GM19328 (cell line): ENCODE data around the gene FBXO9.

Experiments used
- ATAC-seq: cut with Tn5 transposase; IDR thresholded peaks from one replicate; pipeline ENCODE4 v1.9.1; 2021; ENCODE audit warnings: mild to moderate bottlenecking, moderate library complexity; ENCODE audit not compliant: unreplicated experiment

FBXO9 gene

DNA sequence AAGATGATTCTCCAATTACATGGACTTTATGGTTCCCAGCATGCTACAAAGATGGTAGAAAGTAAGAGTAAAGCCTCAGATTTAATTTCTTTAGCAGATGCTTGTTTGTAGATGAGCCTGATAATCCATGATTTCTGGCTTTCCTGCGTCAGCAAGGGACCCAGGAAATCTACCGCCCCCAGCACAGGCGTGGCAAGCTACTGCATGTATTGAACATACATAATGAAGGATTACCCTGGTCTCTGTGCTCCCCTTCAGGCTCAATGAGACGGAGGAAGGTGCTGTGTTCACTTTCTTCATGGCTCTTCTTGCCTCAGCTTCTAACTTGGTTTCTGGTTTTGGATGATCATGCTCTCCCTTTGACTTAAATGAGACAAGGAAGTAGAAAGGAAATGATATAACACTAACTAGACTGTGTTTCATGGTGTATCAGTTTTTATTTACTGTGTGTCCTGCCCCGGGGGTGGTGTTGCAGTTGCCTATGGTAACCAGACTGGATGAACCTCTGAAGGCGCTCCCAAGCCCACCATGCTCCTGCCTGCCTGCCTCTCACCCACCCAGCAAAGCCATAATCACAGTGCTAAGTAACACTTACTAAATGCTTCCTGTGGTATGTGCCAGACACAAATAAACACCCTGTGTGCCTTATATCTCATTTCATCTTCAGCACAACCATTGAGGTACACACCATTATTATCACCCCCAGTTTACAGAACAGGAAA lies 65.5 kb downstream of the FBXO9 start:
- no peak for ATAC-seq

- no peak for ATAC-seq
These were observed 68.8 kb downstream of the FBXO9 start for GRCh38 chr6:53133961-53134360.

DNA sequence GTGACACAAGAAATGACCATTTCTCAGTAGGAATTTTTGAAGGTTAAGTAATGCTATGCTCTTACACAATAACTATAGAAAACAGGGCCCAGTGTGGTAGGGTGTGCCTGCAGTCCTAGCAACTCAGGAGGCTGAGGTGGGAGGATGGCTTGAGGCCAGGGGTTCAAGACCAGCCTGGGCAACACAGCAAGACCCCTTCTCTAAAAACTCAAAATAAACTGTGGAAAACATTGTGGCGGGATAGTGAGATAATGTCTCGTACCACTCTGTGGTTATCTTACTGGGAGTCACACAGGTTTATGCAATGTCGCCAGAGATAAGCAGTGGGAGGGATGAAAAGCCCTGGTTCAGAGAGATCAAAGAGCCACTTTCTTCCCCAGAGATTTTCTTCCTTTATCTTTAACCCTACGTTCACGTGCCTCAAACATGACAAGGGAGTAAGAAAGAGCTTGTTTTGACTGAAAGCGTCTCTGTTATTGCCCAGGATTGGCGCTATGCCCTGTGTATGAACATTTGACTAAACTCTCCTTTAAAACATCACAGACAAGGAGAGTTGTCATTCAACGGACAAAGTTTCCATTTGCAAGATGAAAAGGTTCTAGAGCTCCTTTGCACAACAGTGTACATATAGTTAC lies 69.5 kb downstream of the FBXO9 start:
- no peak for ATAC-seq

GRCh38 chr6:53136000-53136609 lies 70.9 kb downstream of the FBXO9 start:
- no peak for ATAC-seq

- no peak for ATAC-seq
These were observed 74.7 kb downstream of the FBXO9 start for GRCh38 chr6:53139841-53140413.

DNA sequence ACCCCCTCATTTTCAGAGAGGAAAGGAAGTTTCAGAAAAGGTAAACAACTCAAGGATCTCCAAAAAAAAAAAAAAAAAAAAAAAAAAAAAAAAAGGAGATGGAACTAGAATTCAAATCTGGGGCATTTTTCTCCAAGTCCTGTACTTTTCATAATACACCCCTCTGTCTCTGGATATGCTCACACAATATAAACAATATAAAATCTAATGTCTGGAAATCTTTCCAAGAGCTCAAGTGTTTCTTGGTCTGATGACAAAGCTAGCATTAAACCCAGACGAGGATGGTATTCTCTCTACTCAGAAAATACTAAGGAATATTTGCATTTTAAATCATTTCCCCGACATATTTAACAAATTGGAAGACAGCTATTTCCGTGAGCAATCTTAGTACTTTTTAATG lies 77.6 kb downstream of the FBXO9 start:
- no peak for ATAC-seq

DNA sequence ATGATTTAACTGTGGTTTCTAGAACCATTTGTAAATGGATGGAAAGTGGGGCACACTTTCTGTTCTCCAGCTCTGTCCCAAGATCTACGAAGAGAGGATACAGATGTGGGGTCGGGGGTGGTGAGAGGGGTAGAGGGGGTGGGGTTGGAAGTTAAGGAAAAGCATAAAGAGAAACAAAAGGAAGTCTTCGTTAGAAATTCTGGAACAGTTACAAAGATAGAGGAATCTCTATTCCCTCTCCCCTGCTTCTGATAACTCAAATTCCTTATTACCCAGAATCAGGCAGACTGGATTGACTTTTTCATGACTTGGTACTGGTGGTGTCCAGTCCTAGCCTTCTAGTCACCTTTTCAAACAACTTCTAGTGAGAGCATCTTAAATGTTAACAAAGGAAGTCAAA lies 78.5 kb downstream of the FBXO9 start:
- ATAC-seq: no peak

GRCh38 chr6:53144802-53145201 lies 79.6 kb downstream of the FBXO9 start:
- no peak for ATAC-seq

GRCh38 chr6:53148684-53149083 lies 83.5 kb downstream of the FBXO9 start, which contains the start of gene GCM1:
Gene GCM1, minus strand, starts transcription at chr6:53148841. Its CDS starts 3,209 bp downstream, at chr6:53145632.
- ATAC-seq: no peak
